ENCODE measurements around the gene MKRN2OS. TPM values are rescaled to one million over a fixed set of nuclear protein-coding genes. Genes with fewer than 3 reads are reported as not detected.

The MKRN2OS gene
- total and polyA plus RNA-seq, 3 experiments from 2014 or later = not detected

GRCh38 chr3:12574661-12575060 lies 29.4 kb upstream of the MKRN2OS start:
- Mint-ChIP-seq H3K27ac (no peak overlapping the region), H3K27me3 (peaks cover 0 to 1% of the 10 kb centered on the region in 2 donors), H3K4me3 (no peak overlapping the region), H3K36me3 (peaks cover 33 to 90% (median 50%) of the 10 kb centered on the region in 3 donors), H3K4me1 (peaks cover under 1 to 3% (median 2%) of the 10 kb centered on the region in 3 donors), H3K9me3 (peaks cover 0 to 4% (median 3%) of the 10 kb centered on the region in 5 donors)
- no peaks in the 10 kb centered on the region for H3K9me3 ChIP-seq (ENCODE audit: low read length)
- CTCF ChIA-PET = no interaction called here
- DNase-seq = no peak
- H3K27me3 ChIP-seq (ENCODE audit: insufficient read depth, low read length, poor library complexity, severe bottlenecking) = no peaks in the 10 kb centered on the region
- H3K4me1 ChIP-seq (ENCODE audit: insufficient read depth, low read length) = no peaks in the 10 kb centered on the region
- POLR2A ChIA-PET = no interaction called here
- H3K36me3 ChIP-seq (ENCODE audit: insufficient read depth, low read length) = peaks cover 66% of the 10 kb centered on the region
- no peak overlapping the region for H3K4me3 ChIP-seq (ENCODE audit: low read length)
- H3K27ac ChIP-seq (ENCODE audit: low read depth, low read length) = no peak overlapping the region

GRCh38 chr3:12574131-12574530 lies 28.8 kb upstream of the MKRN2OS start:
- Histone ChIP-seq H3K27me3 (ENCODE audit: insufficient read depth, low read length, poor library complexity, severe bottlenecking) (no peaks in the 10 kb centered on the region), H3K36me3 (ENCODE audit: insufficient read depth, low read length) (peaks cover 69% of the 10 kb centered on the region), H3K4me3 (ENCODE audit: low read length) (no peak overlapping the region), H3K27ac (ENCODE audit: low read depth, low read length) (no peak overlapping the region), H3K4me1 (ENCODE audit: insufficient read depth, low read length) (no peaks in the 10 kb centered on the region), H3K9me3 (ENCODE audit: low read length) (no peaks in the 10 kb centered on the region)
- H3K36me3 Mint-ChIP-seq = peaks cover 36 to 89% (median 53%) of the 10 kb centered on the region in 3 donors
- POLR2A ChIA-PET = no interaction called here
- peak overlapping the region in 4 of 8 donors; percentile 32 to 88 (median 63) for H3K27ac Mint-ChIP-seq
- CTCF ChIA-PET = no interaction called here
- DNase-seq = no peak
- H3K4me3 Mint-ChIP-seq = no peak overlapping the region
- peaks cover 2 to 3% (median 3%) of the 10 kb centered on the region in 3 donors for H3K4me1 Mint-ChIP-seq
- H3K9me3 Mint-ChIP-seq = peaks cover 0 to 4% (median 3%) of the 10 kb centered on the region in 5 donors
- peaks cover 0 to 1% of the 10 kb centered on the region in 2 donors for H3K27me3 Mint-ChIP-seq

GRCh38 chr3:12571986-12572385 lies 26.7 kb upstream of the MKRN2OS start:
- ChIA-PET CTCF (no interaction called here), POLR2A (no interaction called here)
- H3K36me3 ChIP-seq (ENCODE audit: insufficient read depth, low read length) = peaks cover 65% of the 10 kb centered on the region
- peaks cover 31 to 85% (median 53%) of the 10 kb centered on the region in 3 donors for H3K36me3 Mint-ChIP-seq
- H3K27me3 ChIP-seq (ENCODE audit: insufficient read depth, low read length, poor library complexity, severe bottlenecking) = no peaks in the 10 kb centered on the region
- no peak overlapping the region for H3K27ac Mint-ChIP-seq
- no peaks in the 10 kb centered on the region for H3K9me3 ChIP-seq (ENCODE audit: low read length)
- no peaks in the 10 kb centered on the region for H3K4me1 ChIP-seq (ENCODE audit: insufficient read depth, low read length)
- DNase-seq = no peak
- no peak overlapping the region for H3K4me3 ChIP-seq (ENCODE audit: low read length)
- no peak overlapping the region for H3K4me3 Mint-ChIP-seq
- H3K27me3 Mint-ChIP-seq = no peaks in the 10 kb centered on the region
- peaks cover 4 to 18% (median 9%) of the 10 kb centered on the region in 3 donors for H3K4me1 Mint-ChIP-seq
- H3K9me3 Mint-ChIP-seq = peaks cover 0 to 1% (median under 1%) of the 10 kb centered on the region in 5 donors
- no peak overlapping the region for H3K27ac ChIP-seq (ENCODE audit: low read depth, low read length)

- peaks cover 30 to 78% (median 52%) of the 10 kb centered on the region in 3 donors for H3K36me3 Mint-ChIP-seq
- Histone ChIP-seq H3K36me3 (ENCODE audit: insufficient read depth, low read length) (peaks cover 47% of the 10 kb centered on the region), H3K27ac (ENCODE audit: low read depth, low read length) (no peak overlapping the region), H3K9me3 (ENCODE audit: low read length) (no peaks in the 10 kb centered on the region), H3K4me1 (ENCODE audit: insufficient read depth, low read length) (no peaks in the 10 kb centered on the region), H3K4me3 (ENCODE audit: low read length) (no peak overlapping the region), H3K27me3 (ENCODE audit: insufficient read depth, low read length, poor library complexity, severe bottlenecking) (no peaks in the 10 kb centered on the region)
- ChIA-PET POLR2A (no interaction called here), CTCF (no interaction called here)
- DNase-seq = no peak
- H3K27me3 Mint-ChIP-seq = no peaks in the 10 kb centered on the region
- H3K9me3 Mint-ChIP-seq = peaks cover 4 to 14% (median 11%) of the 10 kb centered on the region in 5 donors
- H3K4me3 Mint-ChIP-seq = no peak overlapping the region
- peaks cover 15 to 32% (median 21%) of the 10 kb centered on the region in 3 donors for H3K4me1 Mint-ChIP-seq
- peak overlapping the region in 1 of 8 donors; percentile 37 for H3K27ac Mint-ChIP-seq
Measured at GRCh38 chr3:12569836-12570235, 24.5 kb upstream of the MKRN2OS start.

- H3K36me3 ChIP-seq (ENCODE audit: insufficient read depth, low read length) = peaks cover 40% of the 10 kb centered on the region
- no peaks in the 10 kb centered on the region for H3K9me3 ChIP-seq (ENCODE audit: low read length)
- no peak overlapping the region for H3K4me3 ChIP-seq (ENCODE audit: low read length)
- H3K9me3 Mint-ChIP-seq = peaks cover 4 to 15% (median 12%) of the 10 kb centered on the region in 5 donors
- peaks cover 19 to 41% (median 27%) of the 10 kb centered on the region in 3 donors for H3K4me1 Mint-ChIP-seq
- DNase-seq = no peak
- POLR2A ChIA-PET = no interaction called here
- H3K36me3 Mint-ChIP-seq = peaks cover 29 to 72% (median 52%) of the 10 kb centered on the region in 3 donors
- no peaks in the 10 kb centered on the region for H3K27me3 Mint-ChIP-seq
- no peak overlapping the region for H3K27ac ChIP-seq (ENCODE audit: low read depth, low read length)
- H3K27ac Mint-ChIP-seq = peak overlapping the region in 2 of 8 donors; percentile 10 to 13
- no peak overlapping the region for H3K4me3 Mint-ChIP-seq
- H3K4me1 ChIP-seq (ENCODE audit: insufficient read depth, low read length) = no peaks in the 10 kb centered on the region
- CTCF ChIA-PET = interaction anchor here (0.9 to 1.6 kb wide), 2 partner anchors 16 to 95 kb away, joined by 4 read pairs; partner anchors contain the start of gene RAF1
- no peaks in the 10 kb centered on the region for H3K27me3 ChIP-seq (ENCODE audit: insufficient read depth, low read length, poor library complexity, severe bottlenecking)
Measured at GRCh38 chr3:12568747-12569146, 23.4 kb upstream of the MKRN2OS start.

- Mint-ChIP-seq H3K27ac (peak overlapping the region in 1 of 8 donors; percentile 42), H3K4me3 (no peak overlapping the region), H3K36me3 (peaks cover 25 to 60% (median 46%) of the 10 kb centered on the region in 3 donors), H3K4me1 (peaks cover 25 to 55% (median 35%) of the 10 kb centered on the region in 3 donors), H3K9me3 (peaks cover 4 to 15% (median 12%) of the 10 kb centered on the region in 5 donors), H3K27me3 (no peaks in the 10 kb centered on the region)
- H3K27ac ChIP-seq (ENCODE audit: low read depth, low read length) = no peak overlapping the region
- peaks cover 27% of the 10 kb centered on the region for H3K36me3 ChIP-seq (ENCODE audit: insufficient read depth, low read length)
- no peak overlapping the region for H3K4me3 ChIP-seq (ENCODE audit: low read length)
- POLR2A ChIA-PET = interaction anchor here (0.6 kb wide), 1 partner anchor 1009 kb away, joined by 3 read pairs; no protein-coding TSS in a partner anchor
- no peak for DNase-seq
- no peaks in the 10 kb centered on the region for H3K9me3 ChIP-seq (ENCODE audit: low read length)
- H3K4me1 ChIP-seq (ENCODE audit: insufficient read depth, low read length) = no peaks in the 10 kb centered on the region
- CTCF ChIA-PET = no interaction called here
- H3K27me3 ChIP-seq (ENCODE audit: insufficient read depth, low read length, poor library complexity, severe bottlenecking) = no peaks in the 10 kb centered on the region
Measured at GRCh38 chr3:12566976-12567375, 21.7 kb upstream of the MKRN2OS start.

- peaks cover 11 to 23% (median 23%) of the 10 kb centered on the region in 3 donors for H3K36me3 Mint-ChIP-seq
- H3K4me1 ChIP-seq (ENCODE audit: insufficient read depth, low read length) = peaks cover 37% of the 10 kb centered on the region
- peaks cover 4% of the 10 kb centered on the region for H3K36me3 ChIP-seq (ENCODE audit: insufficient read depth, low read length)
- no peak overlapping the region for H3K4me3 ChIP-seq (ENCODE audit: low read length)
- ChIA-PET CTCF (interaction anchor here (1.2 kb wide), 1 partner anchor 83 kb away, joined by 4 read pairs; no protein-coding TSS in a partner anchor), POLR2A (no interaction called here)
- H3K27ac Mint-ChIP-seq = peak overlapping the region in 2 of 8 donors; percentile 35 to 59
- H3K27me3 ChIP-seq (ENCODE audit: insufficient read depth, low read length, poor library complexity, severe bottlenecking) = no peaks in the 10 kb centered on the region
- H3K9me3 ChIP-seq (ENCODE audit: low read length) = no peaks in the 10 kb centered on the region
- H3K27ac ChIP-seq (ENCODE audit: low read depth, low read length) = no peak overlapping the region
- H3K4me3 Mint-ChIP-seq = no peak overlapping the region
- H3K4me1 Mint-ChIP-seq = peaks cover 65 to 83% (median 71%) of the 10 kb centered on the region in 3 donors
- DNase-seq = no peak
- peaks cover 4 to 15% (median 12%) of the 10 kb centered on the region in 5 donors for H3K9me3 Mint-ChIP-seq
- no peaks in the 10 kb centered on the region for H3K27me3 Mint-ChIP-seq
Measured at GRCh38 chr3:12562451-12562850, 17.2 kb upstream of the MKRN2OS start.

- Histone ChIP-seq H3K27me3 (ENCODE audit: insufficient read depth, low read length, poor library complexity, severe bottlenecking) (no peaks in the 10 kb centered on the region), H3K4me3 (ENCODE audit: low read length) (no peak overlapping the region), H3K27ac (ENCODE audit: low read depth, low read length) (no peak overlapping the region), H3K36me3 (ENCODE audit: insufficient read depth, low read length) (peaks cover 4% of the 10 kb centered on the region), H3K4me1 (ENCODE audit: insufficient read depth, low read length) (peaks cover 37% of the 10 kb centered on the region), H3K9me3 (ENCODE audit: low read length) (no peaks in the 10 kb centered on the region)
- Mint-ChIP-seq H3K36me3 (peaks cover 11 to 24% (median 16%) of the 10 kb centered on the region in 3 donors), H3K4me1 (peaks cover 66 to 83% (median 73%) of the 10 kb centered on the region in 3 donors), H3K4me3 (peak overlapping the region in 2 of 7 donors; percentile 16 to 46), H3K27me3 (no peaks in the 10 kb centered on the region), H3K9me3 (peaks cover 4 to 10% (median 7%) of the 10 kb centered on the region in 5 donors), H3K27ac (peak overlapping the region in 4 of 8 donors; percentile 24 to 70 (median 48))
- no peak for DNase-seq
- CTCF ChIA-PET = interaction anchor here (1.2 kb wide), 1 partner anchor 82 kb away, joined by 4 read pairs; no protein-coding TSS in a partner anchor
- POLR2A ChIA-PET = no interaction called here
Measured at GRCh38 chr3:12561397-12561796, 16.1 kb upstream of the MKRN2OS start.
